NCI-H1436 treated with DMSO at 0.1 percent for 48 hours (cell line): ENCODE data around the gene CLCN4.

Source experiments
- DNase-seq: peaks from one replicate; lab custom pipeline; 2025; lab: John Stamatoyannopoulos, UW

Gene CLCN4

DNA sequence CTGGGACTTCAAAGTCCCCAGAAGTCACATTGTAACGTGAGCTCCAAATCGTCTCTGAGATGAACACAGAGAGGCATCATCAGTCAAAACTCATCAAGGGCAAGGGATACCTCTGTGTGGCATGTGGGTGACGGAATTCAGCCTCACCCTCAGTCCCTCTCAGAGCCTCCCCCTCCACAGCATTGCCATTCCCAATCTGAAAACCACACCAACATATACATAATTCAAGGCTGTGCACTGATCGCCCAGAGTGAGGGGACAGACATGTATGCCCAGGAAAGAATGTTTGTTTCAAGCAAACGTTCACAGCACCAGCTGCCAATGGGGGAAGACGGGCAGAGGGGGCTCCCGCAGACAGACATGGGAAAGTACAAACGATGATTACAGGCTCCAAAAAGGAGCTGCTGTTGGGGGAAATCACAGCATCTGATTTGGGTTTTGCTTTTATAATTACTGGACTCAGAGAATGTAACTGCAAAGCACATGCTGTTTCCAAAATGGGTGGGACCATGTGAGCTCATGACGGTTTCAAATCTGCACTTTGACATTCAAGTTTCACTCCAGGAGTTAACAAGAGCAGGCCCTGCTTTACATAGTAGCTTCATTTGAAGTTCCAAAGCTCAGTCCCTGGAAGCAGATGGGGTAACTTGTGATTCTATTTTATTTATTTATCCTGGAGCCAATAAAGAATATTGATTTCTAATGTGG is 88.3 kb downstream of the CLCN4 start:
- DNase-seq: no peak

- DNase-seq: no peak
These were observed 89.1 kb downstream of the CLCN4 start for GRCh38 chrX:10245886-10246285.

DNA sequence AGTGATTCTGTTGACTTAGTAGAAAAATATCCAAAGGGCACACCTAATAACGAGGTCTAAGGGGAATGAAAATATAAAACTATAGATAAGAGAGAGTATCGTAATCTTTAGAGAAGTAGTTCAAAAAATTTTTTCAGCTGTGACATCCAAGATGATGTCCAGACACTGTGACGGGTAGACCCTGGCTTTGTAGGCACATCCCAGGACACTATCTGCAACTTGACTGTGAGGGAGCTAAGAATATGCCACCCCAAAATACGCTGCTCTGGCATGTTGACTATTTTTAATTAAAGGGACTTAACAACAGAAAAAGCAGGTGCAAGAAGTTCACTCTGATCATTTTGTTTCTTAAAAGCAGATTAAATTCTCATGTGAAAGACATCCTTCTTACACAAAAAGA is 89.5 kb downstream of the CLCN4 start:
- DNase-seq: no peak

GRCh38 chrX:10246846-10247245 is 90.1 kb downstream of the CLCN4 start:
- DNase-seq: no peak

- DNase-seq: no peak
These were observed 98.0 kb downstream of the CLCN4 start for GRCh38 chrX:10254739-10255138.

DNA sequence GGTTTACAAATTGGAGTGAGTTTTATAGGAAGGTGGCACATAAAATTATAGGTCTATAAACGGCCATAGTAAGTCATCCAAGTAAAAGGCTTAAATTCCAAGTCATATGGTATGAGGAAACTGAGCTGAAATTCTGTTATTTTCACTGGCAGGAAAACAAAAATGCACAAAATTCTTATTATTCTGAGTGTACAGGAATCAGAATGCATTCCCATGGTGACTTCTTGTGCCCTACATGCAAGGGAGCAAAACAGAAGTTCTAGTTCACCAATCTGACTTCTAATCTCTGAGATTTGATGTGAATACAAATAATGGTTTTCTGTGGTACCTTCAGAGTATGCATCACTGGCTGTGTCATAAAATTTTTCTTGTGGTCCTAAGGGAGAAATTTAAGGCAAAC is 102.9 kb downstream of the CLCN4 start:
- DNase-seq: no peak

GRCh38 chrX:10265775-10266174 is 109.0 kb downstream of the CLCN4 start:
- DNase-seq: no peak

DNA sequence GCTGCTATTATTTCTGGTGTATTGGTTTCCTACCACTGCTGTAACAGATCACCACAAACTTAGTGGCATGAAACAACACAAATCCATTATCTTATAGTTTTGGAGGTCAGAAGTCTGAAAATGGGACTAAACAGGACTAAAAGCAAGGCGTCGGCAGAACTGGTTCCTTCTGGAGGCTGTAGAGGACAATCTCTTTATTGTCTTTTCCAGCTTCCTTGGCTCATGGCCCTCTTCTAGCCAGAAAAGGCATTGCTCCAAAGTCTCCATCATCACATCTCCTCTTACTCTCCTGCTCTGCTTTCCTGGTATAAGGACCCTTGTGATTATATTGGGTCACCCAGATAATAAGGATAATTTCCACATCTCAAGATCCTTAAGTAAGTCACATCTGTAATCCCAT is 121.9 kb downstream of the CLCN4 start:
- no peak for DNase-seq

DNA sequence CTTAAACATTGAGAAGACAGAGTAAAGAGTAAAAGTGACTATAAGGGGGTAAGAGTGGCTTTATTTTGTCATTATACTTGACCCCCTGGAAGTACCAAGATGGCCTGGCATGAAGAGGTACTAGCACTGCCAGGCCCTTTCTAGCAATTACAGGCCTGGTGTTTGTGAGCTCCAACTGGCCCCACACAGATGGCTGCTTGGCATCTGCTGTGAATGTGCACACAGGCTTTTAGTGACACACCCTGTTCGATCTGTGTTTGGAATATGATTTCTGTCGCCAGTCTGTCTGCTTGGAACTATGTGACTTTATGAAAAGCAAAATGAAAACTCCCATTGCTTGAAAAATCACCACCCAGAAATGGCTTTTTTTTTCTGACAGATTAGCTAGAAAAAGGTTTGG is 123.3 kb downstream of the CLCN4 start:
- DNase-seq: no peak

DNA sequence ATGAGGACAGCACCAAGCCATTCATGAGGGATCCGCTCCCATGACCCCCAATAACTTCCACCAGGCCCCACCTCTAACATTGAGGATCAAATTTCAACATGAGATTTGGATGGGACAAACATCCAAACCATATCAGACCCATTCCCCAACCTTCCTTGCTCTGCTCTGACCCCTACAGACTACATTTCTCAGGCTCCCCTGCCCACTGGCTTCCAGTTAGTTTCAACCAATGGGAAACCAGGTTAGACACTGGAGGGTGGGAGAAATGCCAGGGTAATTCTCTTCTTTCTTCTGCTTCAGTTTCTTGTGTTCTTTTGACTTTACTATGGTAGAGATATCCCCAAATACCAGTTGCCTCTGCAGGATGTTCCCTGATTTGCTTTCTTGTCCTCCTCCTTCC is 125.7 kb downstream of the CLCN4 start:
- DNase-seq: no peak

GRCh38 chrX:10286195-10286594 is 129.4 kb downstream of the CLCN4 start:
- no peak for DNase-seq
